H1 (cell line): ENCODE data around the gene PPP2R2B. TPM values are rescaled to one million over a fixed set of nuclear protein-coding genes. Genes with fewer than 3 reads are reported as not detected.

ENCODE experiments used
- CTCF ChIA-PET: fragments of 300-600 bp; sonication (Branson Sonifier 250); formaldehyde crosslinking; loops from one replicate; lab custom pipeline; 2021; ENCODE audit not compliant: partially characterized antibody; lab: Charles Lee
- POLR2A ChIA-PET: fragments of 300-600 bp; sonication (Branson Sonifier 250); formaldehyde crosslinking; loops from one replicate; lab custom pipeline; 2021; ENCODE audit warnings: inconsistent platforms; ENCODE audit not compliant: partially characterized antibody; lab: Charles Lee
- DNase-seq, 2 experiments: peaks; one replicate each; pipeline versions ENCODE4 v3.0.0 to v3.0.0-alpha.2; 2010 to 2022; ENCODE audit warnings: low spot score in 2 of 2, low read depth in 1 of 2, mixed read lengths in 1 of 2
- FAIRE-seq: peaks from 2 replicates; lab custom pipeline; 2011; peaks lifted over from hg19 to GRCh38; lab: Jason Lieb, UNC
- H2AFZ ChIP-seq: 2 replicates; pipeline ENCODE4 v1.8.1; 2012; ENCODE audit warnings: low read length, inconsistent platforms
- H2AK5ac ChIP-seq: 2 replicates; pipeline ENCODE4 v1.6.1; 2013; ENCODE audit warnings: low read depth, low read length
- H2BK120ac ChIP-seq: replicated peaks from 2 replicates; pipeline ENCODE3; 2013; ENCODE audit warnings: low read depth, low read length, inconsistent platforms
- H2BK12ac ChIP-seq: 2 replicates; pipeline ENCODE4 v1.6.1; 2013; ENCODE audit warnings: low read depth, low read length
- H2BK15ac ChIP-seq: 2 replicates; pipeline ENCODE4 v1.6.1; 2013; ENCODE audit warnings: low read length
- H2BK20ac ChIP-seq: 2 replicates; pipeline ENCODE4 v1.6.1; 2013; ENCODE audit warnings: low read length
- H2BK5ac ChIP-seq: 2 replicates; pipeline ENCODE4 v1.6.1; 2013; ENCODE audit warnings: low read depth, low read length
- H3K14ac ChIP-seq: 2 replicates; pipeline ENCODE4 v1.6.1; 2013; ENCODE audit warnings: inconsistent platforms; ENCODE audit not compliant: insufficient read length
- H3K18ac ChIP-seq: 2 replicates; pipeline ENCODE4 v1.6.1; 2013; ENCODE audit warnings: low read length; ENCODE audit errors: extremely low read depth
- H3K23ac ChIP-seq: 2 replicates; pipeline ENCODE4 v1.6.1; 2013; ENCODE audit warnings: inconsistent platforms; ENCODE audit not compliant: insufficient read length
- H3K23me2 ChIP-seq: 2 replicates; pipeline ENCODE4 v1.6.1; 2013; ENCODE audit warnings: low read depth, low read length
- H3K27ac ChIP-seq: 2 replicates; pipeline ENCODE4 v1.6.1; 2011; ENCODE audit warnings: low read depth, low read length, inconsistent platforms
- H3K27me3 ChIP-seq, 4 experiments: replicated peaks in 1 of 4; 1 replicate in 1 of 4; 2 replicates in 3 of 4; pipeline versions ENCODE4 v1.6.1 to v1.8.1; 2011 to 2013; ENCODE audit warnings: low read length in 3 of 4, mild to moderate bottlenecking in 3 of 4, inconsistent platforms in 2 of 4, mixed read lengths in 2 of 4, moderate library complexity in 1 of 4; ENCODE audit not compliant: control insufficient read depth in 3 of 4, insufficient read depth in 3 of 4; ENCODE audit errors: extremely low read depth in 1 of 4
- H3K36me3 ChIP-seq, 4 experiments: 2 replicates each; pipeline versions ENCODE4 v1.6.1 to v1.8.1; 2011 to 2013; ENCODE audit warnings: mild to moderate bottlenecking in 4 of 4, low read length in 3 of 4, moderate library complexity in 2 of 4, control low read depth in 1 of 4, inconsistent platforms in 1 of 4; ENCODE audit not compliant: insufficient read depth in 4 of 4, control insufficient read depth in 2 of 4
- H3K4ac ChIP-seq: replicated peaks from 2 replicates; pipeline ENCODE3; 2013; ENCODE audit warnings: low read length, low read depth, mixed read lengths, inconsistent platforms; ENCODE audit not compliant: insufficient read length
- H3K4me1 ChIP-seq, 4 experiments: replicated peaks in 1 of 4; 1 replicate in 1 of 4; 2 replicates in 3 of 4; pipeline versions ENCODE4 v1.6.1 to v1.8.1; 2011 to 2013; ENCODE audit warnings: low read length in 3 of 4, inconsistent platforms in 2 of 4, mixed read lengths in 1 of 4; ENCODE audit not compliant: insufficient read depth in 4 of 4, control insufficient read depth in 3 of 4
- H3K4me2 ChIP-seq, 2 experiments: 2 replicates each; pipeline versions ENCODE4 v1.6.1 to v1.8.1; 2011 to 2013; ENCODE audit warnings: low read depth in 2 of 2, low read length in 2 of 2, control low read depth in 1 of 2, inconsistent platforms in 1 of 2, mild to moderate bottlenecking in 1 of 2; ENCODE audit not compliant: insufficient read depth in 1 of 2
- H3K4me3 ChIP-seq, 4 experiments: fragments of 200-600, 300-600 bp in 1 of 4; sonication (generic), shearing (Covaris generic), sonication (Bioruptor Twin) in 1 of 4; 2 replicates each; pipeline versions ENCODE4 v1.5.1 to v1.8.1; 2011 to 2016; ENCODE audit warnings: low read length in 4 of 4, low read depth in 3 of 4, control low read depth in 2 of 4, inconsistent platforms in 2 of 4, mild to moderate bottlenecking in 2 of 4, mixed read lengths in 1 of 4, moderate library complexity in 1 of 4; ENCODE audit not compliant: insufficient read depth in 2 of 4; ENCODE audit errors: extremely low read depth in 1 of 4
- H3K56ac ChIP-seq: replicated peaks from 2 replicates; pipeline ENCODE3; 2013; ENCODE audit warnings: low read depth, mild to moderate bottlenecking, mixed read lengths, low read length, inconsistent platforms; ENCODE audit not compliant: insufficient read length
- H3K79me1 ChIP-seq: 2 replicates; pipeline ENCODE4 v1.6.1; 2013; ENCODE audit warnings: low read depth, low read length, control low read depth
- H3K79me2 ChIP-seq, 2 experiments: 2 replicates each; pipeline versions ENCODE4 v1.6.1 to v1.8.1; 2012 to 2013; ENCODE audit warnings: low read length in 2 of 2, mild to moderate bottlenecking in 2 of 2, inconsistent platforms in 1 of 2; ENCODE audit not compliant: insufficient read depth in 2 of 2, control insufficient read depth in 1 of 2
- H3K9ac ChIP-seq, 4 experiments: replicated peaks in 1 of 4; 1 replicate in 1 of 4; 2 replicates in 3 of 4; pipeline versions ENCODE4 v1.6.1 to v1.8.1; 2011 to 2013; ENCODE audit warnings: low read depth in 3 of 4, low read length in 3 of 4, control low read depth in 2 of 4, mild to moderate bottlenecking in 2 of 4, moderate library complexity in 2 of 4, inconsistent platforms in 1 of 4; ENCODE audit errors: extremely low read depth in 1 of 4
- H3K9me3 ChIP-seq, 2 experiments: 2 replicates each; pipeline versions ENCODE4 v1.6.1 to v1.8.1; 2012 to 2013; ENCODE audit warnings: mild to moderate bottlenecking in 2 of 2, moderate library complexity in 2 of 2, control low read depth in 1 of 2, inconsistent platforms in 1 of 2, low read depth in 1 of 2, low read length in 1 of 2, mixed read lengths in 1 of 2; ENCODE audit not compliant: insufficient read depth in 2 of 2
- H4K20me1 ChIP-seq, 2 experiments: replicated peaks in 1 of 2; 2 replicates each; pipeline versions ENCODE3 to v1.8.1; 2011 to 2013; ENCODE audit warnings: inconsistent platforms in 2 of 2, low read length in 2 of 2, mild to moderate bottlenecking in 1 of 2; ENCODE audit not compliant: insufficient read depth in 2 of 2, control insufficient read depth in 1 of 2
- H4K5ac ChIP-seq: 2 replicates; pipeline ENCODE4 v1.6.1; 2013; ENCODE audit warnings: low read length, low read depth, mixed read lengths, inconsistent platforms; ENCODE audit not compliant: insufficient read length
- H4K8ac ChIP-seq: 2 replicates; pipeline ENCODE4 v1.8.0; 2013; ENCODE audit warnings: mild to moderate bottlenecking, moderate library complexity, low read length, inconsistent platforms; ENCODE audit not compliant: insufficient read depth; ENCODE audit errors: extremely low read depth
- H4K91ac ChIP-seq: replicated peaks from 2 replicates; pipeline ENCODE3; 2013; ENCODE audit warnings: low read length, mixed read lengths, inconsistent platforms; ENCODE audit not compliant: insufficient read length
- BCL11A ChIP-seq, 2 experiments: IDR thresholded peaks; one replicate each; pipeline ENCODE4 v1.6.1; 2011; ENCODE audit warnings: low read depth in 2 of 2, low read length in 2 of 2, mild to moderate bottlenecking in 2 of 2
- EP300 ChIP-seq, 2 experiments: IDR thresholded peaks; 1 replicate in 1 of 2; 2 replicates in 1 of 2; pipeline ENCODE4 v1.6.1; 2011 to 2012; ENCODE audit warnings: low read depth in 2 of 2, low read length in 2 of 2, mild to moderate bottlenecking in 2 of 2, borderline replicate concordance in 1 of 2, inconsistent platforms in 1 of 2, moderate library complexity in 1 of 2
- HDAC2 ChIP-seq, 2 experiments: fragments of 300-600 bp in 1 of 2; sonication (generic) in 1 of 2; IDR thresholded peaks; 2 replicates each; pipeline ENCODE4 v1.6.1; 2011 to 2012; ENCODE audit warnings: low read depth in 2 of 2, low read length in 2 of 2, mild to moderate bottlenecking in 2 of 2, moderate library complexity in 2 of 2, borderline replicate concordance in 1 of 2, inconsistent platforms in 1 of 2
- SP2 ChIP-seq: IDR thresholded peaks from 2 replicates; pipeline ENCODE4 v1.6.1; 2012; ENCODE audit warnings: mild to moderate bottlenecking, low read length, inconsistent platforms
- SRF ChIP-seq: IDR thresholded peaks from 2 replicates; pipeline ENCODE4 v1.6.1; 2011; ENCODE audit warnings: mild to moderate bottlenecking, low read depth, low read length, moderate library complexity
- TEAD4 ChIP-seq: IDR thresholded peaks from 2 replicates; pipeline ENCODE4 v1.6.1; 2012; ENCODE audit warnings: low read depth, low read length, inconsistent platforms, mixed read lengths
- polyA plus RNA-seq, 7 experiments: library from polyadenylated mRNA; depleted of rRNA in 3 of 7; stranded (reverse) in 5 of 7; unstranded in 2 of 7; fragments of >200 nt in 5 of 7; fragments of 200-250 nt in 2 of 7; gene quantifications; 1 replicate in 5 of 7; 2 replicates in 1 of 7; 4 replicates in 1 of 7; pipeline versions ENCODE4 v1.2.1 to v1.2.3, GENCODE V29; 2011 to 2013; ENCODE audit warnings: missing spikeins in 2 of 7, mixed read lengths in 2 of 7
- total RNA-seq: library from RNA; stranded (reverse); fragmentation: NEBNext Ultra II Directional; extraction: Animal tissue kit (Norgen Biotek cat#: 25700); gene quantifications from 2 replicates; pipeline ENCODE4 v1.2.1, GENCODE V29; 2021

PPP2R2B gene
- total and polyA plus RNA-seq, 2 of the 8 experiments (the other 6 are each of a cell fraction or from before 2014, with no cell fraction given), result 21.1 to 37.1 TPM

- no peaks in the 10 kb centered on the region for H3K36me3 ChIP-seq
- H2AK5ac ChIP-seq, result no peak overlapping the region
- H2AFZ ChIP-seq, result no peak overlapping the region
- no peaks in the 10 kb centered on the region for H3K27me3 ChIP-seq
- H3K9me3 ChIP-seq, result peaks cover 0 to 5% of the 10 kb centered on the region in 2 experiments; a peak in 1 of 4 replicates
- TF ChIP-seq TEAD4 (no peak), SP2 (no peak), SRF (no peak), BCL11A (IDR thresholded peaks at IDR 0.05; ENCODE audit: low read depth in 2 of 2, low read length in 2 of 2) (no peak), EP300 (IDR thresholded peaks at IDR 0.05; ENCODE audit: borderline replicate concordance in 1 of 2, low read depth in 2 of 2, low read length in 2 of 2) (no peak), HDAC2 (IDR thresholded peaks at IDR 0.05; ENCODE audit: borderline replicate concordance in 1 of 2, low read depth in 2 of 2, low read length in 2 of 2) (no peak)
- FAIRE-seq (no peak), DNase-seq (no peak)
- H2BK120ac ChIP-seq, result no peak overlapping the region
- POLR2A ChIA-PET, result no interaction called here
- no peak overlapping the region for H3K4me2 ChIP-seq
- H3K23ac ChIP-seq, result no peak overlapping the region
- CTCF ChIA-PET, result interaction anchor here (1.0 to 1.9 kb wide), 4 partner anchors 23 to 411 kb away, joined by 3 to 4 read pairs (median 3); no protein-coding TSS in a partner anchor
- no peaks in the 10 kb centered on the region for H3K79me2 ChIP-seq
- no peak overlapping the region for H3K14ac ChIP-seq
- H3K23me2 ChIP-seq, result no peaks in the 10 kb centered on the region
- no peak overlapping the region for H3K4ac ChIP-seq
- no peaks in the 10 kb centered on the region for H4K20me1 ChIP-seq
- H3K79me1 ChIP-seq, result no peaks in the 10 kb centered on the region; the same call in 1 of the 2 replicates
- no peak overlapping the region for H2BK5ac ChIP-seq
- peaks cover 0 to 2% (median 1%) of the 10 kb centered on the region in 4 experiments; a peak in 1 of 7 replicates for H3K4me1 ChIP-seq
- H3K9ac ChIP-seq, result no peak overlapping the region
- no peak overlapping the region for H4K91ac ChIP-seq
- H3K56ac ChIP-seq, result no peak overlapping the region
- H4K5ac ChIP-seq, result no peak overlapping the region
- no peak overlapping the region for H3K27ac ChIP-seq
- H3K18ac ChIP-seq, result no peak overlapping the region
- no peak overlapping the region for H3K4me3 ChIP-seq
- H2BK12ac ChIP-seq, result no peak overlapping the region
- H2BK15ac ChIP-seq, result no peak overlapping the region
- no peak overlapping the region for H2BK20ac ChIP-seq
- H4K8ac ChIP-seq, result no peak overlapping the region
Measured at GRCh38 chr5:146778261-146778660, 100.3 kb downstream of the PPP2R2B start.
